ENCODE data around the gene HSF5. TPM values are rescaled to one million over a fixed set of nuclear protein-coding genes. Genes with fewer than 3 reads are reported as not detected.
A peak's percentile ranks its signal among the peaks of the same experiment; 100 is the strongest.

Gene HSF5
- total and polyA plus RNA-seq, 2 of the 13 experiments (the other 11 are each of a cell fraction or from before 2014, with no cell fraction given) = not detected

DNA sequence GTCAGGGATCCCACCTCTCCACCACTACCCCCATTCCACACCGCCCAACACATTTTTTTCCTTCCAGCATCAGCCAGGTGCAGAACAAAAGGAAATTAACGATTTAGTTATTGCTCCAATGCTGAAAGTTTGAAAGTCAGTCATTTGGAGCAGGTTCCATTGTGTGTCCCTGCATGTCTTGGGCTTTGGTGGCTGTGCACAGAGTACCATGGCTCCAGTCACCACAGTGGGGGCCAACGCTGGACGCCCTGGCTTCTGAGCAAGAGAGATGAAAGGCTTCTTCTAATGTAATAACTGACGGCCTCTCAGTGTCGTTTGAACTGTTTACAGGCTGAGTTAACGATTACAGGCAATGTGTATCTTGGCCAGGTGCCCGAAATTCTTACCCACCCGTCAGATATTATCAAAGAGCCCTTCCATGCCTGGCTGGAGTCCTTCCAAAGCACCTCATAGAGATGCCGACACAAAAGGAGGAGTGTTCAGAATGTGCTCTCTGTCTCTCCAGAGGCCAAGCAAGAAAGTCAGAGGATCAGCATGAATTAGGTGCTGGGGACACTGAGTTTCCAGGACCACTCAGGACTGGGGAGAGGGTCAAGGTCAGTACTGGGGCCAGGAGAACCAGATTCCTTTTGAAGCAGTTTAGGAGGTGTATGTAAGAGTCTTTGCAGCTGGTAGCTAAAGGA, 96.8 kb downstream of the HSF5 start (continued):
- TF ChIP-seq, protein P1, sequence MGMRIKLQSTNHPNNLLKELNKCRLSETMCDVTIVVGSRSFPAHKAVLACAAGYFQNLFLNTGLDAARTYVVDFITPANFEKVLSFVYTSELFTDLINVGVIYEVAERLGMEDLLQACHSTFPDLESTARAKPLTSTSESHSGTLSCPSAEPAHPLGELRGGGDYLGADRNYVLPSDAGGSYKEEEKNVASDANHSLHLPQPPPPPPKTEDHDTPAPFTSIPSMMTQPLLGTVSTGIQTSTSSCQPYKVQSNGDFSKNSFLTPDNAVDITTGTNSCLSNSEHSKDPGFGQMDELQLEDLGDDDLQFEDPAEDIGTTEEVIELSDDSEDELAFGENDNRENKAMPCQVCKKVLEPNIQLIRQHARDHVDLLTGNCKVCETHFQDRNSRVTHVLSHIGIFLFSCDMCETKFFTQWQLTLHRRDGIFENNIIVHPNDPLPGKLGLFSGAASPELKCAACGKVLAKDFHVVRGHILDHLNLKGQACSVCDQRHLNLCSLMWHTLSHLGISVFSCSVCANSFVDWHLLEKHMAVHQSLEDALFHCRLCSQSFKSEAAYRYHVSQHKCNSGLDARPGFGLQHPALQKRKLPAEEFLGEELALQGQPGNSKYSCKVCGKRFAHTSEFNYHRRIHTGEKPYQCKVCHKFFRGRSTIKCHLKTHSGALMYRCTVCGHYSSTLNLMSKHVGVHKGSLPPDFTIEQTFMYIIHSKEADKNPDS (CRISPR knock-in tag; IDR thresholded peaks at IDR 0.05) = no peak; the same call in none of the 2 replicates
- peak; percentile 95; the same call in 1 of the 2 replicates for TF ChIP-seq SRY (CRISPR knock-in tag; IDR thresholded peaks at IDR 0.05)
- peak; percentile 99 to 100 for TF ChIP-seq EP300 (IDR thresholded peaks at IDR 0.05; ENCODE audit: low read depth in 2 of 2, low read length in 2 of 2)
- TF ChIP-seq EP300 (CRISPR knock-in tag; IDR thresholded peaks at IDR 0.05; ENCODE audit: borderline replicate concordance) = peak; percentile 100
- TF ChIP-seq JUNB (CRISPR knock-in tag; IDR thresholded peaks at IDR 0.05; ENCODE audit: borderline replicate concordance) = peak; percentile 85; the same call in 1 of the 2 replicates
- TF ChIP-seq, protein P2, sequence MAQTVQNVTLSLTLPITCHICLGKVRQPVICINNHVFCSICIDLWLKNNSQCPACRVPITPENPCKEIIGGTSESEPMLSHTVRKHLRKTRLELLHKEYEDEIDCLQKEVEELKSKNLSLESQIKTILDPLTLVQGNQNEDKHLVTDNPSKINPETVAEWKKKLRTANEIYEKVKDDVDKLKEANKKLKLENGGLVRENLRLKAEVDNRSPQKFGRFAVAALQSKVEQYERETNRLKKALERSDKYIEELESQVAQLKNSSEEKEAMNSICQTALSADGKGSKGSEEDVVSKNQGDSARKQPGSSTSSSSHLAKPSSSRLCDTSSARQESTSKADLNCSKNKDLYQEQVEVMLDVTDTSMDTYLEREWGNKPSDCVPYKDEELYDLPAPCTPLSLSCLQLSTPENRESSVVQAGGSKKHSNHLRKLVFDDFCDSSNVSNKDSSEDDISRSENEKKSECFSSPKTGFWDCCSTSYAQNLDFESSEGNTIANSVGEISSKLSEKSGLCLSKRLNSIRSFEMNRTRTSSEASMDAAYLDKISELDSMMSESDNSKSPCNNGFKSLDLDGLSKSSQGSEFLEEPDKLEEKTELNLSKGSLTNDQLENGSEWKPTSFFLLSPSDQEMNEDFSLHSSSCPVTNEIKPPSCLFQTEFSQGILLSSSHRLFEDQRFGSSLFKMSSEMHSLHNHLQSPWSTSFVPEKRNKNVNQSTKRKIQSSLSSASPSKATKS (CRISPR knock-in tag; IDR thresholded peaks at IDR 0.05) = peak; percentile 75; the same call in 1 of the 2 replicates
- TF ChIP-seq, protein P3, sequence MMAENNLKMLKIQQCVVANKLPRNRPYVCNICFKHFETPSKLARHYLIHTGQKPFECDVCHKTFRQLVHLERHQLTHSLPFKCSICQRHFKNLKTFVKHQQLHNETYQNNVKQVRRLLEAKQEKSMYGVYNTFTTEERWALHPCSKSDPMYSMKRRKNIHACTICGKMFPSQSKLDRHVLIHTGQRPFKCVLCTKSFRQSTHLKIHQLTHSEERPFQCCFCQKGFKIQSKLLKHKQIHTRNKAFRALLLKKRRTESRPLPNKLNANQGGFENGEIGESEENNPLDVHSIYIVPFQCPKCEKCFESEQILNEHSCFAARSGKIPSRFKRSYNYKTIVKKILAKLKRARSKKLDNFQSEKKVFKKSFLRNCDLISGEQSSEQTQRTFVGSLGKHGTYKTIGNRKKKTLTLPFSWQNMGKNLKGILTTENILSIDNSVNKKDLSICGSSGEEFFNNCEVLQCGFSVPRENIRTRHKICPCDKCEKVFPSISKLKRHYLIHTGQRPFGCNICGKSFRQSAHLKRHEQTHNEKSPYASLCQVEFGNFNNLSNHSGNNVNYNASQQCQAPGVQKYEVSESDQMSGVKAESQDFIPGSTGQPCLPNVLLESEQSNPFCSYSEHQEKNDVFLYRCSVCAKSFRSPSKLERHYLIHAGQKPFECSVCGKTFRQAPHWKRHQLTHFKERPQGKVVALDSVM (CRISPR knock-in tag; IDR thresholded peaks at IDR 0.05) = peak; percentile 65
- peak; percentile 97 for TF ChIP-seq BCL6 (CRISPR knock-in tag; IDR thresholded peaks at IDR 0.05)
- TF ChIP-seq SCMH1 (CRISPR knock-in tag; IDR thresholded peaks at IDR 0.05; ENCODE audit: borderline replicate concordance) = no peak
- TF ChIP-seq RFX3 (CRISPR knock-in tag; IDR thresholded peaks at IDR 0.05) = peak; percentile 50; the same call in 1 of the 2 replicates
- peak; percentile 99 for TF ChIP-seq NFKBIZ (CRISPR knock-in tag; IDR thresholded peaks at IDR 0.05)
- TF ChIP-seq, protein P4, sequence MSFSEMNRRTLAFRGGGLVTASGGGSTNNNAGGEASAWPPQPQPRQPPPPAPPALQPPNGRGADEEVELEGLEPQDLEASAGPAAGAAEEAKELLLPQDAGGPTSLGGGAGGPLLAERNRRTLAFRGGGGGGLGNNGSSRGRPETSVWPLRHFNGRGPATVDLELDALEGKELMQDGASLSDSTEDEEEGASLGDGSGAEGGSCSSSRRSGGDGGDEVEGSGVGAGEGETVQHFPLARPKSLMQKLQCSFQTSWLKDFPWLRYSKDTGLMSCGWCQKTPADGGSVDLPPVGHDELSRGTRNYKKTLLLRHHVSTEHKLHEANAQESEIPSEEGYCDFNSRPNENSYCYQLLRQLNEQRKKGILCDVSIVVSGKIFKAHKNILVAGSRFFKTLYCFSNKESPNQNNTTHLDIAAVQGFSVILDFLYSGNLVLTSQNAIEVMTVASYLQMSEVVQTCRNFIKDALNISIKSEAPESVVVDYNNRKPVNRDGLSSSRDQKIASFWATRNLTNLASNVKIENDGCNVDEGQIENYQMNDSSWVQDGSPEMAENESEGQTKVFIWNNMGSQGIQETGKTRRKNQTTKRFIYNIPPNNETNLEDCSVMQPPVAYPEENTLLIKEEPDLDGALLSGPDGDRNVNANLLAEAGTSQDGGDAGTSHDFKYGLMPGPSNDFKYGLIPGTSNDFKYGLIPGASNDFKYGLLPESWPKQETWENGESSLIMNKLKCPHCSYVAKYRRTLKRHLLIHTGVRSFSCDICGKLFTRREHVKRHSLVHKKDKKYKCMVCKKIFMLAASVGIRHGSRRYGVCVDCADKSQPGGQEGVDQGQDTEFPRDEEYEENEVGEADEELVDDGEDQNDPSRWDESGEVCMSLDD (CRISPR knock-in tag; IDR thresholded peaks at IDR 0.05; ENCODE audit: borderline replicate concordance) = peak; percentile 90; the same call in 1 of the 2 replicates
- peak; percentile 98 for TF ChIP-seq WIZ (CRISPR knock-in tag; IDR thresholded peaks at IDR 0.05)
- no peak for TF ChIP-seq ZNF550 (CRISPR knock-in tag; IDR thresholded peaks at IDR 0.05; ENCODE audit: borderline replicate concordance)
- TF ChIP-seq, protein P5, sequence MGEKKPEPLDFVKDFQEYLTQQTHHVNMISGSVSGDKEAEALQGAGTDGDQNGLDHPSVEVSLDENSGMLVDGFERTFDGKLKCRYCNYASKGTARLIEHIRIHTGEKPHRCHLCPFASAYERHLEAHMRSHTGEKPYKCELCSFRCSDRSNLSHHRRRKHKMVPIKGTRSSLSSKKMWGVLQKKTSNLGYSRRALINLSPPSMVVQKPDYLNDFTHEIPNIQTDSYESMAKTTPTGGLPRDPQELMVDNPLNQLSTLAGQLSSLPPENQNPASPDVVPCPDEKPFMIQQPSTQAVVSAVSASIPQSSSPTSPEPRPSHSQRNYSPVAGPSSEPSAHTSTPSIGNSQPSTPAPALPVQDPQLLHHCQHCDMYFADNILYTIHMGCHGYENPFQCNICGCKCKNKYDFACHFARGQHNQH (CRISPR knock-in tag; IDR thresholded peaks at IDR 0.05) = peak; percentile 99
- TF ChIP-seq, protein P6, sequence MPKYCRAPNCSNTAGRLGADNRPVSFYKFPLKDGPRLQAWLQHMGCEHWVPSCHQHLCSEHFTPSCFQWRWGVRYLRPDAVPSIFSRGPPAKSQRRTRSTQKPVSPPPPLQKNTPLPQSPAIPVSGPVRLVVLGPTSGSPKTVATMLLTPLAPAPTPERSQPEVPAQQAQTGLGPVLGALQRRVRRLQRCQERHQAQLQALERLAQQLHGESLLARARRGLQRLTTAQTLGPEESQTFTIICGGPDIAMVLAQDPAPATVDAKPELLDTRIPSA (CRISPR knock-in tag; IDR thresholded peaks at IDR 0.05; ENCODE audit: borderline replicate concordance) = no peak
- TF ChIP-seq SNRNP70 (IDR thresholded peaks at IDR 0.05; ENCODE audit: low read depth, low read length) = no peak

All from HepG2 (cell line).